ENCODE data around the gene TTC28. TPM values are rescaled to one million over a fixed set of nuclear protein-coding genes. Genes with fewer than 3 reads are reported as not detected.

TTC28 gene
- total and polyA plus RNA-seq, 2 donors (not counting 3 experiments of a cell fraction or from before 2014, with no cell fraction given), result 16.5 to 51.1 TPM

GRCh38 chr22:28232204-28232603 lies 447.4 kb downstream of the TTC28 start:
- no peak for TF ChIP-seq MAX (IDR thresholded peaks at IDR 0.05; ENCODE audit: insufficient read depth, insufficient read length)
- TF ChIP-seq MYC (IDR thresholded peaks at IDR 0.05; ENCODE audit: low read depth, low read length), result no peak
- TF ChIP-seq CTCF (IDR thresholded peaks at IDR 0.05; ENCODE audit: extremely low read depth in 1 of 2, insufficient read depth in 1 of 2, low read depth in 1 of 2, low read length in 2 of 2), result no peak
- TF ChIP-seq FOS (IDR thresholded peaks at IDR 0.05; ENCODE audit: borderline replicate concordance, insufficient read depth, low read length), result no peak
- TF ChIP-seq POLR2AphosphoS5 (IDR thresholded peaks at IDR 0.05; ENCODE audit: insufficient read depth, low read depth, low read length), result no peak
- TF ChIP-seq POLR2A (IDR thresholded peaks at IDR 0.05; ENCODE audit: low read depth, low read length), result no peak
- no peak for TF ChIP-seq EZH2 (IDR thresholded peaks at IDR 0.05; ENCODE audit: borderline replicate concordance, low read depth, low read length, severe bottlenecking)
- TF ChIP-seq JUN (IDR thresholded peaks at IDR 0.05; ENCODE audit: borderline replicate concordance, insufficient read depth, insufficient read length, low read depth), result no peak
- TF ChIP-seq GATA2 (IDR thresholded peaks at IDR 0.05; ENCODE audit: insufficient read depth, insufficient read length, low read depth, low read length), result no peak
- dilution Hi-C loops (cut with MboI; ENCODE audit: extremely low pct_ligation_motif_present, low sequenced_read_pairs), result no loop called here
- CTCF ChIA-PET, result interaction anchor here (1.1 to 1.6 kb wide), 5 partner anchors 12 to 30 kb away, joined by 3 to 7 read pairs (median 6); no protein-coding TSS in a partner anchor

More at GRCh38 chr22:28232204-28232603, 447.4 kb downstream of the TTC28 start:
- H3K4me1 ChIP-seq (ENCODE audit: control insufficient read depth, extremely low read depth, insufficient read depth, low read length), result no peaks in the 10 kb centered on the region
- no TSS peak for BruUV-seq (replicated peaks)
- POLR2A ChIA-PET, result no interaction called here
- no peaks in the 10 kb centered on the region for H3K9me3 ChIP-seq (replicated peaks; ENCODE audit: control insufficient read depth, insufficient read depth, low read length)
- peaks cover 2% of the 10 kb centered on the region for H4K20me1 ChIP-seq (replicated peaks; ENCODE audit: control insufficient read depth, extremely low read depth, insufficient read depth, low read length)
- no peaks in the 10 kb centered on the region for H3K9me1 ChIP-seq (replicated peaks; ENCODE audit: control insufficient read depth, extremely low read depth, insufficient read depth, low read length)
- H3K4me3 ChIP-seq (replicated peaks in 1 of 3; ENCODE audit: insufficient read depth in 1 of 3, low read depth in 1 of 3, low read length in 3 of 3), result no peak overlapping the region
- no peak for FAIRE-seq
- H2AFZ ChIP-seq (ENCODE audit: low read depth, low read length), result no peak overlapping the region
- H3K36me3 ChIP-seq (ENCODE audit: control insufficient read depth in 2 of 2, extremely low read depth in 1 of 2, insufficient read depth in 2 of 2, low read length in 2 of 2), result no peaks in the 10 kb centered on the region
- H3K79me2 ChIP-seq (ENCODE audit: control insufficient read depth, insufficient read depth, low read length), result no peaks in the 10 kb centered on the region
- no peaks in the 10 kb centered on the region for H3K27me3 ChIP-seq (ENCODE audit: control insufficient read depth in 2 of 2, insufficient read depth in 2 of 2, low read length in 2 of 2)
- H3K9ac ChIP-seq (replicated peaks; ENCODE audit: extremely low read depth, insufficient read depth, low read length), result no peak overlapping the region
- intact Hi-C loops (cut with micrococcal nuclease), result no loop called here
- no peak overlapping the region for H3K4me2 ChIP-seq (ENCODE audit: insufficient read depth, low read length)
- no peak for DNase-seq (ENCODE audit: low read depth, low spot score)
- no peak overlapping the region for H3K27ac ChIP-seq (ENCODE audit: insufficient read depth, low read depth, low read length)

Data from endothelial cell of umbilical vein (primary cell).